HEK293T (cell line): ENCODE data around the gene OR10T2.

Experiments used
- BHLHE40 ChIP-seq: fragments of 450-650 bp; IDR thresholded peaks from 2 replicates; pipeline ENCODE4 v1.6.1; 2016; ENCODE audit warnings: mild to moderate bottlenecking, moderate library complexity, borderline replicate concordance
- ELF4 ChIP-seq: fragments of 450-650 bp; IDR thresholded peaks from 2 replicates; pipeline ENCODE4 v1.6.1; 2017; ENCODE audit warnings: antibody characterized with exemption
- FOXA1 ChIP-seq: fragments of 450-650 bp; IDR thresholded peaks from 2 replicates; pipeline ENCODE4 v1.6.1; 2016; ENCODE audit warnings: mild to moderate bottlenecking
- FOXK2 ChIP-seq: fragments of 450-650 bp; IDR thresholded peaks from 2 replicates; pipeline ENCODE4 v1.6.1; 2016; ENCODE audit warnings: mild to moderate bottlenecking
- FOXM1 ChIP-seq: fragments of 450-650 bp; IDR thresholded peaks from 2 replicates; pipeline ENCODE4 v1.6.1; 2017; ENCODE audit warnings: mild to moderate bottlenecking, borderline replicate concordance
- HDGF ChIP-seq: fragments of 450-650 bp; IDR thresholded peaks from 2 replicates; pipeline ENCODE4 v1.6.1; 2017; ENCODE audit warnings: antibody characterized with exemption, borderline replicate concordance
- LEF1 ChIP-seq: fragments of 450-650 bp; IDR thresholded peaks from 2 replicates; pipeline ENCODE4 v1.6.1; 2017; ENCODE audit warnings: mild to moderate bottlenecking, borderline replicate concordance
- NFRKB ChIP-seq: fragments of 450-650 bp; IDR thresholded peaks from 2 replicates; pipeline ENCODE4 v1.6.1; 2016; ENCODE audit warnings: mild to moderate bottlenecking, moderate library complexity
- PKNOX1 ChIP-seq: fragments of 450-650 bp; IDR thresholded peaks from 2 replicates; pipeline ENCODE4 v1.6.1; 2016
- SP1 ChIP-seq: fragments of 450-650 bp; IDR thresholded peaks from 2 replicates; pipeline ENCODE4 v1.6.1; 2017
- SUZ12 ChIP-seq: fragments of 450-650 bp; IDR thresholded peaks from 2 replicates; pipeline ENCODE4 v1.6.1; 2016; ENCODE audit warnings: mild to moderate bottlenecking
- TARDBP ChIP-seq: fragments of 450-650 bp; IDR thresholded peaks from 2 replicates; pipeline ENCODE4 v1.6.1; 2016
- ZNF384 ChIP-seq: fragments of 450-650 bp; IDR thresholded peaks from 2 replicates; pipeline ENCODE4 v1.6.1; 2016

- TF ChIP-seq BHLHE40 (no peak), SUZ12 (no peak), HDGF (no peak), SP1 (no peak), PKNOX1 (no peak), ELF4 (no peak), TARDBP (no peak), FOXK2 (no peak), NFRKB (no peak), FOXA1 (no peak), ZNF384 (no peak), LEF1 (no peak), FOXM1 (no peak)
These were observed 27.9 kb downstream of the OR10T2 start for GRCh38 chr1:158371188-158371953.
